ENCODE measurements around the gene ZNF22.

DNA sequence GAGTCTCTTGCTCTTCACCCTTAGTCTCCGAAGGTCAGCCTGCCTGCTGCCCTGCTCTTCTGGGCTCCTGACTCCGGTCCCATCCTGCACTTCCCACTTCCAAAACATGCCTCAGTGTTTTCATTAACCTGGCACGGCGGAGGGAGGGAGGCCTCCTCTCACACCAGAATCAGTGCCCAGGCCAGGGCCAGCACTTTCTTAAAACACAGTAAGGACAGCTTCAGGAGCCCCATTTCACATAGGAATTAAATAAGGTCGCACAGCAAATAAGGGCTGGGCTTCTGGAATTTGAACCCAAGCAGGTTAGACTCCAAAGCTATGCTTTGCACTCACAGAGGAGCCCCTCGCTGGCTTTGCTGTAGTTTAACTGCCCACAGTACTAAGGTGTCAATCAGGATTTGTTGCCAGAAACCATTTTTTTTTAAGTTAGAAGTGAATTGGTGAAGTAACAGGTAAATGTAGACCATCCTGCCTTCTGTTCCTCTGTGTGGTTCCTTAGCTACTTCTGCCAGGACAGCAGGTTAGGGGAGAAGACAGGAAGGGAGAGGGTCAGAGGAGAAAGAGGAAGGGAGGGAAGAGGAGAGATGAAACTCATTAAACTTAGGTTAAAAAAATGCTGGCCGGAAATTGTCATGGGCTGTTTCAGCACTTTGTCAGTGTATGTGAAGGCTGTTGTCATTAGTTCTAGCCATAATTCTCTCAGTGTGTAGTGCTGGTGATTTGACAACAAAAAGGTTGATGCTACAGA lies 40.1 kb upstream of the ZNF22 start:
- TF ChIP-seq, protein P1, sequence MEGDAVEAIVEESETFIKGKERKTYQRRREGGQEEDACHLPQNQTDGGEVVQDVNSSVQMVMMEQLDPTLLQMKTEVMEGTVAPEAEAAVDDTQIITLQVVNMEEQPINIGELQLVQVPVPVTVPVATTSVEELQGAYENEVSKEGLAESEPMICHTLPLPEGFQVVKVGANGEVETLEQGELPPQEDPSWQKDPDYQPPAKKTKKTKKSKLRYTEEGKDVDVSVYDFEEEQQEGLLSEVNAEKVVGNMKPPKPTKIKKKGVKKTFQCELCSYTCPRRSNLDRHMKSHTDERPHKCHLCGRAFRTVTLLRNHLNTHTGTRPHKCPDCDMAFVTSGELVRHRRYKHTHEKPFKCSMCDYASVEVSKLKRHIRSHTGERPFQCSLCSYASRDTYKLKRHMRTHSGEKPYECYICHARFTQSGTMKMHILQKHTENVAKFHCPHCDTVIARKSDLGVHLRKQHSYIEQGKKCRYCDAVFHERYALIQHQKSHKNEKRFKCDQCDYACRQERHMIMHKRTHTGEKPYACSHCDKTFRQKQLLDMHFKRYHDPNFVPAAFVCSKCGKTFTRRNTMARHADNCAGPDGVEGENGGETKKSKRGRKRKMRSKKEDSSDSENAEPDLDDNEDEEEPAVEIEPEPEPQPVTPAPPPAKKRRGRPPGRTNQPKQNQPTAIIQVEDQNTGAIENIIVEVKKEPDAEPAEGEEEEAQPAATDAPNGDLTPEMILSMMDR (conservative IDR thresholded peaks at IDR 0.05 in 1 of 2, IDR thresholded peaks at IDR 0.05 in 1 of 2; ENCODE audit: extremely low read depth in 1 of 2, insufficient read depth in 1 of 2, low read depth in 1 of 2, low read length in 2 of 2): no peak
- no peak for TF ChIP-seq EZH2 (IDR thresholded peaks at IDR 0.05; ENCODE audit: borderline replicate concordance, low read length)
